ENCODE data around the gene C4orf54. TPM values are rescaled to one million over a fixed set of nuclear protein-coding genes. Genes with fewer than 3 reads are reported as not detected.

C4orf54 gene
- total and polyA plus RNA-seq, 2 of the 4 experiments (the other 2 are of a cell fraction), result not detected

DNA sequence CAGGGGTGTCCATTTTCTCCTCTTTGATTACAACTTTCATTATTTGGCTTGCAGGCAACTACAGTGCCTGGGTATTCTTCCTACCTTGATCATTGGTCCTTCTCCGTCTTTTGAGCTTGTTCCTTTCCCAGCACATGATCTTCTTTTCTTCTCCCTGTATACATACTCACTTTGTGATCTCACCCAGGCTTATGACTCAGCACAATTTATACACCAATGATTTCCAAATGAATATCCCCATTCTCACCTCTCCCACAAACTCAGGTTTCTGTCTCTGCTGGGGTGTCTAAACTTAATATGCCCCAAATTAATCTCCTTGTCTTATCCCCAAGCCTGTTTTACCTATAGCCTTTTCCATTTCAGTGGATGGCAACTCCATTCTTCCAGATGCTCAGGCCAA is 19.5 kb upstream of the C4orf54 start:
- Histone ChIP-seq H4K8ac (ENCODE audit: low read depth in 2 of 2, low read length in 2 of 2) (no peak overlapping the region), H2BK20ac (ENCODE audit: low read depth, low read length) (no peak overlapping the region), H2AK5ac (ENCODE audit: low read depth, low read length) (no peak overlapping the region), H3K36me3 (ENCODE audit: control insufficient read depth, insufficient read depth, low read length) (no peaks in the 10 kb centered on the region), H4K91ac (ENCODE audit: insufficient read depth, low read depth, low read length) (no peak overlapping the region), H3K56ac (ENCODE audit: extremely low read depth, insufficient read depth, low read length) (no peak overlapping the region), H3K4me3 (ENCODE audit: insufficient read depth, low read depth, low read length) (no peak overlapping the region), H2AFZ (replicated peaks; ENCODE audit: low read length, poor library complexity) (no peak overlapping the region), H3K27me3 (ENCODE audit: control insufficient read depth, insufficient read depth, low read length) (0 out of 2 replicates have a peak, but pooled peaks cover 2% of the 10 kb centered on the region), H2BK15ac (ENCODE audit: low read depth, low read length) (no peak overlapping the region), H3K4me1 (ENCODE audit: control insufficient read depth, insufficient read depth, low read length) (no peaks in the 10 kb centered on the region), H3K23ac (ENCODE audit: low read depth, low read length) (no peak overlapping the region), H3K18ac (ENCODE audit: low read depth, low read length) (no peak overlapping the region), H3K9me1 (ENCODE audit: insufficient read depth, low read length) (no peaks in the 10 kb centered on the region), H3K14ac (replicated peaks; ENCODE audit: low read depth, low read length) (no peak overlapping the region), H3K9ac (ENCODE audit: low read depth, low read length) (no peak overlapping the region), H2BK120ac (ENCODE audit: low read depth, low read length) (no peak overlapping the region), H3K27ac (ENCODE audit: insufficient read depth, low read length) (no peak overlapping the region), H3K4me2 (ENCODE audit: low read depth, low read length) (no peak overlapping the region), H4K20me1 (ENCODE audit: insufficient read depth, low read length) (no peaks in the 10 kb centered on the region), H2BK5ac (ENCODE audit: low read depth, low read length, poor library complexity, severe bottlenecking) (no peak overlapping the region), H2AK9ac (replicated peaks; ENCODE audit: low read depth, low read length, poor library complexity) (no peak overlapping the region), H3K9me3 (ENCODE audit: control insufficient read depth, insufficient read depth, low read length) (no peaks in the 10 kb centered on the region), H4K5ac (ENCODE audit: low read depth, low read length) (no peak overlapping the region), H3K4ac (ENCODE audit: low read depth, low read length) (no peak overlapping the region), H3K79me1 (ENCODE audit: low read depth in 1 of 2, low read length in 2 of 2) (no peaks in the 10 kb centered on the region)
- ChIA-PET POLR2A (ENCODE audit: unreplicated experiment) (no interaction called here), CTCF (no interaction called here)
- ATAC-seq (ENCODE audit: low read depth), result no peak
- TF ChIP-seq MAZ (IDR thresholded peaks at IDR 0.05; ENCODE audit: borderline replicate concordance, low read depth, low read length), result no peak
- TF ChIP-seq NFE2L2 (IDR thresholded peaks at IDR 0.05; ENCODE audit: low read depth, low read length), result peak; percentile 78
- DNase-seq, result no peak
- intact Hi-C loops (cut with micrococcal nuclease), result no loop called here
- in situ Hi-C loops (cut with MboI; ENCODE audit: low sequenced_read_pairs), result no loop called here
- WGBS, 2 experiments (ENCODE audit: extremely low coverage in 2 of 2, insufficient read length in 1 of 2), result 83% methylated on average over 1 of the region's 1 CpG; no CpG with 5 or more reads in 1 of the 2 experiments
- dilution Hi-C loops (cut with HindIII; ENCODE audit: low sequenced_read_pairs, unreplicated experiment), result no loop called here
- BruUV-seq (replicated peaks), result no TSS peak

Data from IMR-90 (cell line).